Psoas muscle (tissue), 8 donors: ENCODE results near the gene MEI4. TPM values are rescaled to one million over a fixed set of nuclear protein-coding genes. Genes with fewer than 3 reads are reported as not detected.

Experiments used
- ATAC-seq, 4 donors: fragments of 200-7000 bp; cut with Tn5 transposase; one replicate each; pipeline ENCODE4 v1.9.1; 2020; ENCODE audit warnings: moderate library complexity in 3 of 4, mild to moderate bottlenecking in 2 of 4
- DNase-seq, 2 donors: peaks; one replicate each; pipeline ENCODE4 v3.0.0-alpha.2; 2020
- H3K27ac ChIP-seq: fragments of 200-600 bp; one replicate; pipeline ENCODE4 v1.8.0; 2022
- H3K27me3 ChIP-seq, 3 donors: fragments of 200-600 bp in 1 of 3; one replicate each; pipeline versions ENCODE4 v1.6.1 to v1.8.0; 2013 to 2022; ENCODE audit warnings: low read length in 2 of 3, mild to moderate bottlenecking in 2 of 3, moderate library complexity in 1 of 3; ENCODE audit not compliant: insufficient read depth in 3 of 3
- H3K36me3 ChIP-seq, 2 donors: fragments of 200-600 bp in 1 of 2; one replicate each; pipeline versions ENCODE4 v1.6.1 to v1.8.0; 2013 to 2022; ENCODE audit warnings: low read depth in 1 of 2, mild to moderate bottlenecking in 1 of 2, moderate library complexity in 1 of 2; ENCODE audit not compliant: insufficient read depth in 1 of 2
- H3K4me1 ChIP-seq: fragments of 200-600 bp; one replicate; pipeline ENCODE4 v1.8.0; 2022
- H3K4me3 ChIP-seq: fragments of 200-600 bp; one replicate; pipeline ENCODE4 v1.8.0; 2022; ENCODE audit warnings: mild to moderate bottlenecking
- H3K9me3 ChIP-seq: fragments of 200-600 bp; one replicate; pipeline ENCODE4 v1.8.0; 2022
- WGBS, 3 donors: extraction: QIAGEN DNeasy Blood & Tissue Kit; methylation state at CpG; one replicate each; pipeline versions ENCODE4 v1.1.6 to v1.1.7; 2013; 5-methylcytosine and 5-hydroxymethylcytosine counted together
- intact Hi-C, 2 donors: fragments of 100-400 bp; cut with DNase I; formaldehyde crosslinking; loops; one replicate each; pipeline versions ENCODE4 v1.11.0 to v1.14.2; 2022
- polyA plus RNA-seq, 3 donors: library from polyadenylated mRNA; stranded (reverse); fragments of 200-250 nt; gene quantifications; one replicate each; pipeline ENCODE4 v1.2.3, GENCODE V29; 2013
- total RNA-seq, 4 donors: library from RNA; stranded (reverse); fragmentation: NEBNext Ultra II Directional in 2 of 4; extraction: Animal tissue kit (Norgen Biotek cat#: 25700) in 2 of 4; gene quantifications; one replicate each; pipeline versions ENCODE4 v1.2.1 to v1.2.4, GENCODE V29; 2021 to 2023
- TF ChIP-seq, protein P1 (sequence below): fragments of 200-600 bp; IDR thresholded peaks from one replicate; pipeline ENCODE4 v1.8.0; 2022; ENCODE audit warnings: antibody characterized with exemption
- donor health status: healthy with polysubstance abuse.
- donor health status: DM: no; HTN: no; CAD: no; lungs with moderate emphysema.
- donor health status: Bipolar disorder and iron deficiency.
- donor health status: healthy.
- donor health status: DM: yes; HTN: yes; CAD: no.
- donor health status: DM: no; HTN: no; CAD: no.
- donor health status: DM: no; HTN: no; CAD: no.
- donor health status: DM: yes; HTN: yes; CAD: no.

MEI4 gene
- total and polyA plus RNA-seq, 7 donors, result under 0.01 TPM; not detected in 6

DNA sequence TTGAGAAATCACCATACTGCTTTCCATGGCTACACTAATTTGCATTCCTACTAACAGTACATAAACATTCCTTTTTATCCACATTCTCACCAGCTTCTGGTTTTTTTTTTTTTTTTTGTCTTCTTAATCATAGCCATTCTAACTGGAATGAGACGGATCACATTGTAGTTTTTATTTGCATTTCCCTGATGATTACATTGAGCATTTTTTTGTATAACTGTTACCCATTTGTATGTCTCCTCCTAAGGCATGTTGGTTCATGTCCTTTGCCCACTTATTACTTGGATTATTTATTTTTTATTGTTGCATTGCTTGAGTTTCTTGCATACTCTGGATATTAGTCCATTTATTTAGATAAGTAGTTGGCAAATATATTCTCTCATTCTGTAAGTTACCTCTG lies 258.0 kb downstream of the MEI4 start:
- Histone ChIP-seq H3K4me1 (no peaks in the 10 kb centered on the region), H3K27ac (no peak overlapping the region), H3K4me3 (no peak overlapping the region), H3K9me3 (peaks cover 7% of the 10 kb centered on the region), H3K36me3 (no peaks in the 10 kb centered on the region), H3K27me3 (no peaks in the 10 kb centered on the region)
- DNase-seq, result no peak
- ATAC-seq, result no peak
- TF ChIP-seq, protein P1, sequence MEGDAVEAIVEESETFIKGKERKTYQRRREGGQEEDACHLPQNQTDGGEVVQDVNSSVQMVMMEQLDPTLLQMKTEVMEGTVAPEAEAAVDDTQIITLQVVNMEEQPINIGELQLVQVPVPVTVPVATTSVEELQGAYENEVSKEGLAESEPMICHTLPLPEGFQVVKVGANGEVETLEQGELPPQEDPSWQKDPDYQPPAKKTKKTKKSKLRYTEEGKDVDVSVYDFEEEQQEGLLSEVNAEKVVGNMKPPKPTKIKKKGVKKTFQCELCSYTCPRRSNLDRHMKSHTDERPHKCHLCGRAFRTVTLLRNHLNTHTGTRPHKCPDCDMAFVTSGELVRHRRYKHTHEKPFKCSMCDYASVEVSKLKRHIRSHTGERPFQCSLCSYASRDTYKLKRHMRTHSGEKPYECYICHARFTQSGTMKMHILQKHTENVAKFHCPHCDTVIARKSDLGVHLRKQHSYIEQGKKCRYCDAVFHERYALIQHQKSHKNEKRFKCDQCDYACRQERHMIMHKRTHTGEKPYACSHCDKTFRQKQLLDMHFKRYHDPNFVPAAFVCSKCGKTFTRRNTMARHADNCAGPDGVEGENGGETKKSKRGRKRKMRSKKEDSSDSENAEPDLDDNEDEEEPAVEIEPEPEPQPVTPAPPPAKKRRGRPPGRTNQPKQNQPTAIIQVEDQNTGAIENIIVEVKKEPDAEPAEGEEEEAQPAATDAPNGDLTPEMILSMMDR, result no peak
- 70 to 83% (median 81%) methylated on average over 1 of the region's 1 CpG for WGBS, 3 donors
- intact Hi-C loops, result no loop called here

DNA sequence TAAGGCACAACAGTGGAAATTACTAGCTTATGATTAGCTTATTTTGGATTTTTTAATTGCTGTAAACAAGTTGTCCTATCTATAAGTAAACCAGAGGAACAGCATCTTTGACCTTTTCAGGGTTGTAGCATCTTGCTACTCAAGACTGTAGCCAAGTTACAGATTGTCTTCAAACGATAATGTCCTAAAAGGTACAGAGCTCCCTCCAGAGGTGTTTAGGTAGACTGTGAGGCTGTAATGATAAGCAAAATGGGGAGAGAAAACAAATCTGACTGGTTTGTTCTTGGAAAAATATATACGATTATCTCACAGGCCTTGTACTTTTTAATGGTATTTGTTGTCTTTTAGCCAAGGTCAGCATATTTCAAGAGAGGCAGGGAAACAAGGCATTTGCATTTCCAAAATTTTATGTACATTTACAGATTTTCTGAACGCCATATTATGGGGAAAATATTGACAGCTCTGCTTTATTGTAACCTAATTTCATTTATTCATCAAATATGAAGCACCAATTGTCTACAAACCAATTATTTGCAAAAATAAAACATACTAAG lies 273.4 kb downstream of the MEI4 start:
- no peaks in the 10 kb centered on the region for H3K27me3 ChIP-seq
- no peak overlapping the region for H3K4me3 ChIP-seq
- no peak for ATAC-seq
- TF ChIP-seq, protein P1, result no peak
- H3K27ac ChIP-seq, result no peak overlapping the region
- WGBS, 3 donors, result 42 to 56% (median 48%) methylated on average over 3 of the region's 3 CpGs
- DNase-seq, result no peak
- no peaks in the 10 kb centered on the region for H3K4me1 ChIP-seq
- H3K9me3 ChIP-seq, result no peaks in the 10 kb centered on the region
- intact Hi-C loops, result no loop called here
- H3K36me3 ChIP-seq, result no peaks in the 10 kb centered on the region

- DNase-seq (no peak), ATAC-seq (peak in 2 of 4 donors; percentile 49 to 89)
- no peaks in the 10 kb centered on the region for H3K9me3 ChIP-seq
- H3K4me1 ChIP-seq, result no peaks in the 10 kb centered on the region
- intact Hi-C loops, result no loop called here
- WGBS, 3 donors, result 58 to 72% (median 65%) methylated on average over 2 of the region's 2 CpGs
- no peaks in the 10 kb centered on the region for H3K27me3 ChIP-seq
- TF ChIP-seq, protein P1, result no peak
- no peaks in the 10 kb centered on the region for H3K36me3 ChIP-seq
- no peak overlapping the region for H3K27ac ChIP-seq
- peak overlapping the region; percentile 31 for H3K4me3 ChIP-seq
These were observed 277.5 kb downstream of the MEI4 start for GRCh38 chr6:77930382-77930781.

GRCh38 chr6:77930952-77931351 lies 278.1 kb downstream of the MEI4 start:
- Histone ChIP-seq H3K27me3 (no peaks in the 10 kb centered on the region), H3K9me3 (no peaks in the 10 kb centered on the region), H3K4me3 (no peak overlapping the region), H3K27ac (no peak overlapping the region), H3K36me3 (no peaks in the 10 kb centered on the region), H3K4me1 (no peaks in the 10 kb centered on the region)
- no peak for DNase-seq
- TF ChIP-seq, protein P1, result no peak
- ATAC-seq, result peak in 2 of 4 donors; percentile 68 to 83
- intact Hi-C loops, result no loop called here

- Histone ChIP-seq H3K27ac (no peak overlapping the region), H3K4me3 (no peak overlapping the region), H3K27me3 (no peaks in the 10 kb centered on the region), H3K9me3 (peaks cover 9% of the 10 kb centered on the region), H3K36me3 (no peaks in the 10 kb centered on the region), H3K4me1 (no peaks in the 10 kb centered on the region)
- intact Hi-C loops, result no loop called here
- TF ChIP-seq, protein P1, result no peak
- no peak for DNase-seq
- WGBS, 3 donors, result 83 to 90% (median 87%) methylated on average over 4 of the region's 4 CpGs
- no peak for ATAC-seq
These were observed 309.2 kb downstream of the MEI4 start for GRCh38 chr6:77962070-77962469.
